Measurements from ENCODE around the gene ALDH7A1.

Gene ALDH7A1

DNA sequence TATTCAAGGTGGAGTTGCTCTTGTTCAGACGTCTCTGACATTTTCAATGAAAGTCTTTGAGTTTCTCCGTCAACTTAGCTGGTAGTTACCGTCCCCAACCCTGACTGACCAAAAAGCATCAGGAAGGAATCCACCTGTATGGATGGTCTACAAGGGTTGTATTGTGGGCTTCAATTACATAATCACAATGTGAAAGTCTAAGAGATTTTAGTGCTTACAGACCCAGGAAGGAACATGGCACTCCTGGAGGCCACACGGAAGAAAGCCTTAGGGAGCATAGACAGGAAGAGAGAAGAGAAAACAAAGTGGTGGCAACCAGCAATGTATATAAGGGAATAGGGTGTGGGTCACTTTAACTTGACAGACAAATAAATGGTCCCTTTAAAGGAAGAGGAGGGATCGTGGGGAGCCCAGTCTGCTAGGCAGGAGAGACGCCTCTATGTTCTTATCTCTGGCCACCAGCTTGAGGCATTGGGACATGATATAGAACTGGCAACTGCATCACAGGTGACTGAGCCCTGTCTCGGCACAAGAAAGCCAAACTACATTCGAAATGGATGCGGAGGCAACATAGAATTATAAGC, 80.4 kb downstream of the ALDH7A1 start:
- no peak for TF ChIP-seq CTCF (IDR thresholded peaks at IDR 0.05; ENCODE audit: control extremely low read depth, extremely low read depth, low read depth, missing control alignments)
- POLR2A ChIA-PET = no interaction called here
- no peak for DNase-seq (ENCODE audit: extremely low spot score)
- CTCF ChIA-PET = interaction anchor here (1.4 kb wide), 1 partner anchor 25 kb away, joined by 3 read pairs; no protein-coding TSS in a partner anchor

DNA sequence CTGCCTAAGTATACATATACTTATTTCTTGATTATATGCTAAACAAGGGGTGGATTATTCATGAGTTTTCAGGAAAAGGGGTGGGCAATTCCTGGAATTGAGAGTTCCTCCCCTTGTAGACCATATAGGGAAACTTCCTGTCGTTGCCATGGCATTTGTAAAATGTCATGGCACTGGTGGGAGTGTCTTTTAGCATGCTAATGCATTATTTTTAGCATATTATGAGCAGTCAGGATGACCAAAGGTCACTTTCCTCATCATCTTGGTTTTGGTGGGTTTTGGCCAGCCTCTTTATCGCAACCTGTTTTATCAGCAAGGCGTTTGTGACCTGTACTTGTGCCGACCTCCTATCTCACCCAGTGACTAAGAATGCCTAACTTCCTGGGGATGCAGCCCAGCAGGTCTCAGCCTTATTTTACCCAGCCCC, 80.9 kb downstream of the ALDH7A1 start:
- DNase-seq (ENCODE audit: extremely low spot score) = no peak
- POLR2A ChIA-PET = no interaction called here
- CTCF ChIA-PET = interaction anchor here (1.4 to 2.6 kb wide), 2 partner anchors 14 to 26 kb away, joined by 3 to 16 read pairs; no protein-coding TSS in a partner anchor
- no peak for TF ChIP-seq CTCF (IDR thresholded peaks at IDR 0.05; ENCODE audit: control extremely low read depth, extremely low read depth, low read depth, missing control alignments)

DNA sequence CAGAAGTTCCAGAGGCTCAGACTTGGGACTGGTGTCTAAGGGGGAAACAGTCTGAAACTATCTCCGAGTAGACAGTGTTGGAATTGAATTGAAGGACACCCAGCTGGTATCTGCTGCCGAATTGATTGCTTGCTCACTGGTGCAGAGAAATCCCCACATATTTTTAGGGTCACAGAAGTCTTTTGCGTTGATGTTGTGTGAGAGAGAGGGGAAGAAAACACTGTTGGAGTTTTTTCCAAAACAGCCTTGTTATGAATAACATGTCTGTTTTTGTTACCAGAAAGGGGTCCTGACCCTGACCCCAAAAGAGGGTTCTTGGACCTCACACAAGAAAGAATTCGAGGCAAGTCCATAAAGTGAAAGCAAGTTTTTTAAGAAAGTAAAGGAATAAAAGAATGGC, 81.3 kb downstream of the ALDH7A1 start:
- POLR2A ChIA-PET = no interaction called here
- no peak for TF ChIP-seq CTCF (IDR thresholded peaks at IDR 0.05; ENCODE audit: control extremely low read depth, extremely low read depth, low read depth, missing control alignments)
- no peak for DNase-seq (ENCODE audit: extremely low spot score)
- CTCF ChIA-PET = interaction anchor here (1.1 to 2.6 kb wide), 4 partner anchors 14 to 126 kb away, joined by 3 to 16 read pairs (median 3); no protein-coding TSS in a partner anchor

GRCh38 chr5:126513302-126513701, 81.7 kb downstream of the ALDH7A1 start:
- DNase-seq (ENCODE audit: extremely low spot score) = no peak
- POLR2A ChIA-PET = no interaction called here
- no peak for TF ChIP-seq CTCF (IDR thresholded peaks at IDR 0.05; ENCODE audit: control extremely low read depth, extremely low read depth, low read depth, missing control alignments)
- CTCF ChIA-PET = interaction anchor here (1.1 to 2.6 kb wide), 7 partner anchors 9 to 175 kb away, joined by 3 to 16 read pairs (median 3); no protein-coding TSS in a partner anchor

- POLR2A ChIA-PET = no interaction called here
- CTCF ChIA-PET = interaction anchor here (1.2 to 2.6 kb wide), 5 partner anchors 10 to 174 kb away, joined by 3 to 16 read pairs (median 3); no protein-coding TSS in a partner anchor
- TF ChIP-seq CTCF (IDR thresholded peaks at IDR 0.05; ENCODE audit: control extremely low read depth, extremely low read depth, low read depth, missing control alignments) = no peak
These were observed 82.6 kb downstream of the ALDH7A1 start for GRCh38 chr5:126512451-126512850.

DNA sequence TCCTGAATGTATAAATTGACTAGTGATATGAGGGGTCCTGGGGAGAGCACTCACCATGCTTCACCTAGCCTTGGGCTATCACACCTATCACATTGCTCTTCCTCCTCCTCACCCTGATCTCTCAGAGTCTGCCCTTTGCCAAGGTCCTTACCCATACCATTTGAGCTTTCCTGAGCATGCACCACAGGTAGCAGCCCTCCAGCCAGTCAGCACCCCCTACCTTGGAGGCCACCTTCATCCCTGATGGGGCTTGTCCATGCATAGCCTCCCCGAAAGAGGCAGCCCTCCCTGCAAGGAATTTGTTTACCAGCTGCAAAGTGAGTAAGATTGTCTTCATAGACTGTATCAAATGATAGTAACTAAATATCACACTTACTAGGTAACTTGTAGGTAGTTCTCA, 83.1 kb downstream of the ALDH7A1 start:
- ChIA-PET POLR2A (no interaction called here), CTCF (interaction anchor here (1.2 to 2.6 kb wide), 4 partner anchors 10 to 174 kb away, joined by 3 to 16 read pairs (median 4); no protein-coding TSS in a partner anchor)
- DNase-seq (ENCODE audit: extremely low spot score) = no peak
- TF ChIP-seq CTCF (IDR thresholded peaks at IDR 0.05; ENCODE audit: control extremely low read depth, extremely low read depth, low read depth, missing control alignments) = no peak

More at GRCh38 chr5:126512451-126512850, 82.6 kb downstream of the ALDH7A1 start:
- DNase-seq (ENCODE audit: extremely low spot score) = no peak

Measured in GM10248 (cell line).